Natural killer cell (primary cell): ENCODE data around the gene RSRC1. TPM values are rescaled to one million over a fixed set of nuclear protein-coding genes. Genes with fewer than 3 reads are reported as not detected.
"Not testable (repeated sequence)": the region's sequence is repeated elsewhere in the genome, so short reads cannot be mapped to it uniquely, and the experiment has no call there.

Source experiments
- ATAC-seq, 3 donors: fragments of 150-1000 bp in 2 of 3; fragments of 200-7000 bp in 1 of 3; cut with Tn5 transposase; 1 replicate in 1 of 3; 2 replicates in 2 of 3; pipeline ENCODE4 v1.10.0; 2021; ENCODE audit warnings: mild to moderate bottlenecking in 2 of 3, moderate library complexity in 2 of 3
- DNase-seq, 2 donors: peaks; one replicate each; pipeline versions ENCODE4 v3.0.0 to v3.0.0-alpha.2; 2013 to 2021; ENCODE audit warnings: mixed read lengths in 1 of 2
- H3K27ac ChIP-seq: one replicate; pipeline ENCODE4 v1.5.1; 2013; ENCODE audit warnings: mild to moderate bottlenecking, low read length
- H3K27me3 ChIP-seq: one replicate; pipeline ENCODE4 v1.6.1; 2013; ENCODE audit warnings: low read length; ENCODE audit not compliant: control insufficient read depth, insufficient read depth
- H3K36me3 ChIP-seq: one replicate; pipeline ENCODE4 v1.6.1; 2013; ENCODE audit warnings: low read length; ENCODE audit not compliant: control insufficient read depth, insufficient read depth
- H3K4me1 ChIP-seq: one replicate; pipeline ENCODE4 v1.6.1; 2013; ENCODE audit warnings: low read length; ENCODE audit not compliant: control insufficient read depth, insufficient read depth
- H3K4me3 ChIP-seq: one replicate; pipeline ENCODE4 v1.5.1; 2013; ENCODE audit warnings: low read length
- H3K9me3 ChIP-seq: one replicate; pipeline ENCODE4 v1.6.1; 2013; ENCODE audit warnings: low read length; ENCODE audit not compliant: control insufficient read depth, insufficient read depth
- H3K27ac Mint-ChIP-seq, 2 donors: one replicate each; pipeline ENCODE4 v1.8.0; 2022; ENCODE audit warnings: mild to moderate bottlenecking in 2 of 2, mixed read lengths in 2 of 2, moderate library complexity in 1 of 2
- H3K27me3 Mint-ChIP-seq, 2 donors: one replicate each; pipeline ENCODE4 v1.8.0; 2022; ENCODE audit warnings: low read depth in 2 of 2, mixed read lengths in 2 of 2
- H3K36me3 Mint-ChIP-seq: one replicate; pipeline ENCODE4 v1.8.0; 2022; ENCODE audit warnings: mixed read lengths
- H3K4me1 Mint-ChIP-seq, 2 donors: one replicate each; pipeline ENCODE4 v1.8.0; 2022; ENCODE audit warnings: mixed read lengths in 2 of 2
- H3K4me3 Mint-ChIP-seq: one replicate; pipeline ENCODE4 v1.8.0; 2022; ENCODE audit warnings: mild to moderate bottlenecking, moderate library complexity, mixed read lengths
- H3K9me3 Mint-ChIP-seq, 2 donors: one replicate each; pipeline ENCODE4 v1.8.0; 2022; ENCODE audit warnings: mixed read lengths in 2 of 2
- WGBS: methylation state at CpG from one replicate; pipeline ENCODE4 v1.1.7; 2013; ENCODE audit warnings: missing lambda C conversion rate; ENCODE audit not compliant: insufficient coverage; 5-methylcytosine and 5-hydroxymethylcytosine counted together
- intact Hi-C: fragments of 100-400 bp; cut with micrococcal nuclease; formaldehyde crosslinking; loops from one replicate; pipeline ENCODE4 v1.14.2; 2022
- total RNA-seq, 4 donors: library from RNA; stranded (reverse); fragments of 120-200 nt in 1 of 4; gene quantifications; one replicate each; pipeline versions ENCODE4 v1.2.3 to v1.2.4, GENCODE V29; 2013 to 2022
- TF ChIP-seq, protein P1 (sequence below): fragments of 200-600 bp; IDR thresholded peaks from one replicate; pipeline ENCODE4 v1.8.0; 2022; ENCODE audit warnings: antibody characterized with exemption

RSRC1 gene
- total RNA-seq, 3 donors from 2014 or later (not counting 1 experiment from before 2014, with no cell fraction given): 37.3 to 41.1 (median 37.6) TPM

DNA sequence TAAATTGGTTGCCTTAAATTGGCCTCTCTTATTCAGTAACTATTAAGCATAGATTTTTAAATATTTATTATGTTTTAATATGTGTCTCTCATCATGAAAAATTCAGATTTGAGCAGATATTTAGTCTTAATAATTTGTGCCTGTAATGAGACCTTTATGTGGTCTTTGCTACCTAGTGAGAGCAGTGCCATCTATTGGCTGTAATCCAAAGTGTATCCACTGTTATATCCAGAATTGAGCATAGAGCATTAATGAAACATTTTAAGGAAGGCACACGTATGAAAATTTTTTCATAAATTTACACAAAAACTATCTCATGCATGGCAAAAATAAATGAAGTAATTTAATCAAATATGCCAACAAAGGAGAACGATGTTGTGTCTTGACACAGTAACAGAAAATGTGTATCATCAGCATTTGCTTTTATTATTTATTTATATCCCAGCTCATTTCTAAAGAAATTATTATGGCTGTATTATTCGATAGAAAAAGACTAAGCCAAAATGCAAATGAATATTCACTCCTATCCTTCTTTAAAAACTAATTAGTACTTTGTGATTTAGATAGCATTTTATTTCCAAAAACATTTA lies 203.5 kb downstream of the RSRC1 start:
- ATAC-seq: peak in 1 of 3 donors; percentile 50
- DNase-seq: peak in 1 of 2 donors; percentile 19
- Mint-ChIP-seq H3K9me3 (no peaks in the 10 kb centered on the region), H3K27me3 (no peaks in the 10 kb centered on the region), H3K4me3 (no peak overlapping the region), H3K4me1 (no peaks in the 10 kb centered on the region), H3K27ac (no peak overlapping the region), H3K36me3 (no peaks in the 10 kb centered on the region)
- intact Hi-C loops: no loop called here
- TF ChIP-seq, protein P1, sequence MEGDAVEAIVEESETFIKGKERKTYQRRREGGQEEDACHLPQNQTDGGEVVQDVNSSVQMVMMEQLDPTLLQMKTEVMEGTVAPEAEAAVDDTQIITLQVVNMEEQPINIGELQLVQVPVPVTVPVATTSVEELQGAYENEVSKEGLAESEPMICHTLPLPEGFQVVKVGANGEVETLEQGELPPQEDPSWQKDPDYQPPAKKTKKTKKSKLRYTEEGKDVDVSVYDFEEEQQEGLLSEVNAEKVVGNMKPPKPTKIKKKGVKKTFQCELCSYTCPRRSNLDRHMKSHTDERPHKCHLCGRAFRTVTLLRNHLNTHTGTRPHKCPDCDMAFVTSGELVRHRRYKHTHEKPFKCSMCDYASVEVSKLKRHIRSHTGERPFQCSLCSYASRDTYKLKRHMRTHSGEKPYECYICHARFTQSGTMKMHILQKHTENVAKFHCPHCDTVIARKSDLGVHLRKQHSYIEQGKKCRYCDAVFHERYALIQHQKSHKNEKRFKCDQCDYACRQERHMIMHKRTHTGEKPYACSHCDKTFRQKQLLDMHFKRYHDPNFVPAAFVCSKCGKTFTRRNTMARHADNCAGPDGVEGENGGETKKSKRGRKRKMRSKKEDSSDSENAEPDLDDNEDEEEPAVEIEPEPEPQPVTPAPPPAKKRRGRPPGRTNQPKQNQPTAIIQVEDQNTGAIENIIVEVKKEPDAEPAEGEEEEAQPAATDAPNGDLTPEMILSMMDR: peak; percentile 36
- H3K4me1 ChIP-seq: no peaks in the 10 kb centered on the region
- no peaks in the 10 kb centered on the region for H3K27me3 ChIP-seq
- no peak overlapping the region for H3K4me3 ChIP-seq
- H3K9me3 ChIP-seq: no peaks in the 10 kb centered on the region
- no peaks in the 10 kb centered on the region for H3K36me3 ChIP-seq
- WGBS: no CpG with 5 or more reads among the region's 3 CpGs
- H3K27ac ChIP-seq: no peak overlapping the region

DNA sequence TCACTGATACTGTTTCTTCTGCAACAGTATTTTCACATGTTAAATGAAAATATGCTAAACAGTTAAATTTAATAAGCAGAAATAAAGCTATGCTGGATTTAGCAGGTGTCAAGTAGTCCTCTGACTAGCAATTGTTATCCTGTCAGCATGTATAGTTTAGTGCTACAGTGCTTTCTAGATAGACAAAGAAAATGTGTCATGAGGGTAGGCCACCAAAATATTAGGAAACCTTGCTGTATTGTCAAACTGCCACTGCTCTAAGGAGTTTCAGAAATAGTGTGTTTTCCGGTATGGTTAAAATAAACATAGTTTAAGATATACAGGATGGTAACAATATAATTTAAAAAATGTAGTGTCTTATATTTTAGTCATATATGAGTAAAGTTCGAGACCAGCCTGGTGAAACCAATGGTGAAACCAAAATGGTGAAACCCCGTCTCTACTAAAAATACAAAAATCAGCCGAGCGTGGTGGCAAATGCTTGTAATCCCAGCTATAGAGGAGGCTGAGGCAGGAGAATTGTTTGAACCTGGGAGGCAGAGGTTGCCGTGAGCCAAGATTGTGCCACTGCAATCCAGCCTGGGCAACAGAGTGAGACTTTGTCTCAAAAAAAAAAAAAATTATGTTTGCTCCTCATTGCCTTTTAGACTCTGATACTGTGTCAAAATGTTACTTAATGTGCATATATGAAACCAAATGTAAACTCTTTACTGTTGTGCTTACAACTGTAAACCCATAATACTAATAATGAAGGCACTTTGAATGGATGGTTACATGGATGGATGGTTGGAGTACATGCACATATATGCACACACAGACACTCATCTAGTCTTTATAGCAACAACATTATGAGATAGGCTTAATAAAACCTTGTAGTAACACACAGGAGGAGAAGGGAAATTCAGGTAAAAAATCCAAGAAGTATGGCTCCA lies 204.8 kb downstream of the RSRC1 start:
- H3K27ac Mint-ChIP-seq: no peak overlapping the region
- H3K27me3 Mint-ChIP-seq: no peaks in the 10 kb centered on the region
- no peaks in the 10 kb centered on the region for H3K4me1 ChIP-seq
- ATAC-seq (no peak), DNase-seq (no peak)
- no peaks in the 10 kb centered on the region for H3K4me1 Mint-ChIP-seq
- no peaks in the 10 kb centered on the region for H3K36me3 Mint-ChIP-seq
- no peaks in the 10 kb centered on the region for H3K27me3 ChIP-seq
- intact Hi-C loops: no loop called here
- TF ChIP-seq, protein P1: no peak
- no peaks in the 10 kb centered on the region for H3K36me3 ChIP-seq
- H3K27ac ChIP-seq: no peak overlapping the region
- no peaks in the 10 kb centered on the region for H3K9me3 ChIP-seq
- no peak overlapping the region for H3K4me3 Mint-ChIP-seq
- H3K4me3 ChIP-seq: no peak overlapping the region
- 93% methylated on average over 6 of the region's 6 CpGs for WGBS
- H3K9me3 Mint-ChIP-seq: no peaks in the 10 kb centered on the region

DNA sequence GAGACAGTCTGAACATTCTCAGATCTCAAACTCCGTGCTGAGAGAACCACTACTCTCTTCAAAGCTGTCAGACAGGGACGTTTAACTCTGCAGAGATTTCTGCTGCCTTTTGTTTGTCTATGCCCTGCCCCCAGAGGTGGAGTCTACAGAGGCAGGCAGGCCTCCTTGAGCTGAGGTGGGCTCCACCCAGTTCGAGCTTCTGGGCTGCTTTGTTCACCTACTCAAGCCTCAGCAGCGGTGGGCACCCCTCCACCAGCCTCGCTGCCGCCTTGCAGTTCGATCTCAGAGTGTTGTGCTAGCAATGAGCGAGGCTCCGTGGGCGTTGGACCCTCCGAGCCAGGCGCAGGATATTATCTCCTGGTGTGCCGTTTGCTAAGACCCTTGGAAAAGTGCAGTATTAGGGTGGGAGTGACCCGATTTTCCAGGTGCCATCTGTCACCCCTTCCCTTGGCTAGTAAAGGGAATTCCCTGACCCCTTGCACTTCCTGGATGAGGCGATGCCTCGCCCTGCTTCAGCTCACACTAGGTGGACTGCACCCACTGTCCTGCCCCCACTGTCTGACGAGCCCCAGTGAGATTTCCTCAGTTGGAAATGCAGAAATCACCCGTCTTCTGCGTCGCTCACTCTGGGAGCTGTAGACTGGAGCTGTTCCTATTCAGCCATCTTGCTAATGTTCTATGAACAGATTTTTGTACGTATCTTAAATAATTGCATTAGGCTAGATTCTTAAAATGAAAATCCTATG lies 220.0 kb downstream of the RSRC1 start:
- ATAC-seq, H3K36me3 Mint-ChIP-seq, H3K27ac Mint-ChIP-seq, H3K4me3 ChIP-seq, H3K9me3 ChIP-seq, H3K27me3 Mint-ChIP-seq, DNase-seq, H3K9me3 Mint-ChIP-seq, H3K36me3 ChIP-seq, H3K27ac ChIP-seq, intact Hi-C loops, H3K27me3 ChIP-seq, H3K4me1 Mint-ChIP-seq, H3K4me1 ChIP-seq: not testable (repeated sequence)
- WGBS: 82% methylated on average over 20 of the region's 21 CpGs
- peak overlapping the region; percentile 9 for H3K4me3 Mint-ChIP-seq

DNA sequence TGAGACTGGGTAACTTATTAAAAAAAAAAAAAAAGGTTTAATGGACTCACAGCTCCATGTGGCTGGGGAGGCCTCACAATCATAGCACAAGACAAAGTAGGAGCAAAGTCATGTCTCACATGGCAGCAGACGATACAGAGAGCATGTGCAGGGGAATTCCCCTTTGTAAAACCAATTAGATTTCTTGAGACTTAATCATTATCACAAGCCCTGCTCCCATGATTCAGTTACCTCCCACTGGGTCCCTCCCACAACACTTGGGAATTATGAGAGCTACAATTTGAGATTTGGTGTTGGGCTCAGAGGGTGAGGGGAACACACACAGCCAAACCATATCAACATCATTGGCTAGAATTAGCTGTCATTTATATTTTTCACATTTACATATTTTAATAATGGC lies 221.0 kb downstream of the RSRC1 start:
- Mint-ChIP-seq H3K27ac (no peak overlapping the region), H3K9me3 (peaks cover 4% of the 10 kb centered on the region in 2 donors), H3K4me1 (peaks cover 0 to 4% of the 10 kb centered on the region in 2 donors), H3K27me3 (no peaks in the 10 kb centered on the region), H3K36me3 (no peaks in the 10 kb centered on the region), H3K4me3 (no peak overlapping the region)
- no peaks in the 10 kb centered on the region for H3K36me3 ChIP-seq
- DNase-seq (no peak), ATAC-seq (no peak)
- H3K4me1 ChIP-seq: no peaks in the 10 kb centered on the region
- 79% methylated on average over 1 of the region's 1 CpG for WGBS
- intact Hi-C loops: no loop called here
- no peaks in the 10 kb centered on the region for H3K27me3 ChIP-seq
- H3K4me3 ChIP-seq: no peak overlapping the region
- no peak overlapping the region for H3K27ac ChIP-seq
- TF ChIP-seq, protein P1: no peak
- no peaks in the 10 kb centered on the region for H3K9me3 ChIP-seq
